COLO668 (cell line): Measurements from ENCODE around the gene MAD1L1.

ENCODE experiments used
- DNase-seq: peaks from one replicate; lab custom pipeline; 2025; ENCODE audit not compliant: unreplicated experiment; lab: John Stamatoyannopoulos, UW

Gene MAD1L1

DNA sequence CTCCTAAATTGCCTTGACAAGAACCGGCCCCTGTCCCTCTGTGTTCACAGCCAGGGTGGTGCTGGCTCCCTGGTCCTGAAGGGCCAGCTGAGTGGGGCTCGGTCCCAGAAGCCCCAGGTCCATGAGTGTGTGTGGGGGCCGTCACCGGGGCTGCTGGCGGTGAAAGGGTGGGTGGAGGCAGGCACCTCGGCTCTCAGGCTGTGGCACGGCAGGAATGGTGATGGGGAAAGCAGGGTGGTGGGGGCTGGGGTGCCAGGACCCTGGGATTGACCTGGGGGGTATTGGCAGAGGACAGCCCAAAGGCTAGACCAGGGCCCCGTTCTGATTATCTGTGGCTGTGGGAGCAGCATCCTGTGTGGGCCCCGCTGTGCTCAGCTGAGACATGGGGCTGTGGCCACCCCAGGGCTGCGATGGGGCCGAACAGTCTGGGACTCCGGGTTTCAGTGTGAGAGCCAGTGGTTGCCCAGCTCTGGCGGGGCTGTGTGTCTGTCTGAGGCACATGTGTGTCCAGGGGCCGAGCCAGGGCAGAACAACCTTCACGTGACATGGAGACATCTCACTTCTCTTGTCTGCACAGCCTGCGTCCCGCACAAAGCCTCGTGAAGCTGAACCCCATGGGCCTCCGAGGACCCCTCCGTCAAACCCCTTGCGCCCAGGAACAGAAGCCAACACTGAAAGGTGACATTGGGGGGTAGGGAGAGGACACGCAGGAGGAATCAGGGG, 418.5 kb downstream of the MAD1L1 start:
- no peak for DNase-seq

DNA sequence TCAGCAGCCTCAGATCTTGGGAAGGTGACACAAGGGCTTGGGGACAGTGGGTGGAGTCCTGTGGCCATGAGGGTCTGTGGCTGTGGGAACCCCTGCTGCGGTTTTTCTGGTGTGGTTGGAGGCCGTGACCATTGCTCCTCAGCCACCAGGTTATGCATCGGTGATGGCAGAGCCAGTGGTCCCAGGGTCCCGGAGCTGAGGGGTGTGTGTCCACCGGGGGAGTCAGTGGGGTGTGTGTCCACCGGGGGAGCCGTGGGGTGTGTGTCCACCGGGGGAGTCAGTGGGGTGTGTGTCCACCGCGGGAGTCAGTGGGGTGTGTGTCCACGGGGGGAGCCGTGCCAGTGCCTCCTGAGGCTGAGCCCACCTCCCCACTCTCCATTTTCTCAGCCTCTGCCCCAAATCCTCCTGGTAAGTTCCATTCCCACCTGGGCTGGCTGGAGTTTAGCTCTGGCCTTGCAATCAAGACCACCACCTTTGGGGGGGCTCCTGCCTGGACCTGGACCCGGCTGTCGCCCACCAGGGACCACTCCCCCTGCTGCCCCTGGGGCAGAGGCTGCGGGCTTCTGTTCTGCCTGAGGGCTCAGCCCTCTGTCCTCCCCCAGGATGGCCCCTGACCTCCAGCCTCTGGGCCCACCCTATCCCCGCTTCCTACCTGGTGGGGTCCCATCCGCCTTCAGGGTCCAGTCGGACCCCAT, 419.2 kb downstream of the MAD1L1 start:
- no peak for DNase-seq

DNA sequence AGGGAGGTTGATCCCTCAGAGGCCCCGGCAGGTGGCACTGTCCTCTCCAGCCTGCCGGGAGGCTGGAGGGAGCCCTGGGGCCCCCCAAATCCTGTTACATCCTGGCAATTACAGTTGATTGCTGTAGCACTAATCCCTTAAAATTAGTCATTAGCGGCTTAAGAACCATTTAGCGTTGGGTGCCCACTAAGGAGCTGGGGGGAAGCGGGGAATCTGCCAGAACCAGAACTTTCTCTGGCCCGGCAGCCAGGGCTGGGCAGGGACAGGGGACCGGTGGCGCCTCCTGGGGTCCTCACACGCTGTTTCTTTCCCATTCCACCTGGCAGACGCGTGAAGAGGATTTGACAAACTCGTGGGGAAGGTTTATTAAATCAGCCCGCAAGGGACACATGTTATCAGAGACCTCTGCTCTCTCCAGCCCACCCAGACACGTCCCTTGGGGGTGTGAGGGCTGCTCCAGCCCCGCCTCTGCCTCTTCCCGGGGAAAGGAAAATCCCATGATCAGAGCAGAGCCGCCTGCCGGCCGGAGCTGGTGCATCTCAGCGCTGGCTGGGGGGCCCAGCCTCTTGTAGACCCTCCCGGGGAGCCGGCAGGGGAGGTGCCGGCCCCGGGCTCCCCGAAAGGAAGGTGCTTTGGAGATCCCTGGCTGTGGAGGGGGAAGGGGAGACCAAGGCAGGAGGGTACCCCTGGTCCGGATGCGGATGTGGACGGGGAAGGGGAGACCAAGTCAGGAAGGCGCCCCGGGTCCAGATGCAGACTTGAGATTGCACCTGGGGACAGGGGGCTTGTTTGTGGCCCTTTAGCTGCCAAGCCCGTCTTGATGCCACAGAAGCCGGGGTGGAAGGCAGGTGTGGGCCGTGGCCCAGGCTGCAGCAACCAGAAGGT, 420.0 kb downstream of the MAD1L1 start:
- peak; percentile 52 for DNase-seq

DNA sequence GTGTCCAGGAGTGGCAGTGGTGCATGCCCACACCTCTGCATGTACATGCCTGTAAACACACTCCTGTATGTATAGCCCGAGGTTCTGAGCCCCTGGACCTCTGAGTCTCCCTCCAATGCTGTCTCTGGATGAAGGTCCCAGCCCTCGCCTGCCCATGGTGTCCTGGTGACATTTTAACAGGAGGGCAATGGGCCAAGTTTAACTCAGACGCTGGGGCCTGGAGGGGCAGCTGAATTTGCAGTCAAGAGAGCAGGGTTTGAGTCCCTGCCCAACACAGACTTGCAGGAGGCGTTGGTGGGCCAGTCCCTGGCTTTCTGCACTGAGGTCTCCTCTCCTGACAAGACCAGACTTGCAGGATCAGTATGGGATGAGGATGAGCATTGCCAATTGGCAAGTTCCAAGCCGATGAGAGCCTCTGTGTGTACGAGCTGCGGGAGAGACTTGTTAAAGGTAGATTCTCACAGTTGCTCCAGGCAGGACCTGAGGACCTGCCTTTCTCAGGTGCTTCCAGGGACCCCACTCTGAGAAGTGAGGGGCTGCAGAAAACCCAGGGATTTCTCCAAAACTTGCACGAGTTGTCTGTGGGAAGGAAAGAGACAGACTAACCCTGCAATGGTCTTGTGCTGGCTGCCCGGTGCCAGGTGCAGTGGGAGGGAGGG, 420.8 kb downstream of the MAD1L1 start:
- no peak for DNase-seq

DNA sequence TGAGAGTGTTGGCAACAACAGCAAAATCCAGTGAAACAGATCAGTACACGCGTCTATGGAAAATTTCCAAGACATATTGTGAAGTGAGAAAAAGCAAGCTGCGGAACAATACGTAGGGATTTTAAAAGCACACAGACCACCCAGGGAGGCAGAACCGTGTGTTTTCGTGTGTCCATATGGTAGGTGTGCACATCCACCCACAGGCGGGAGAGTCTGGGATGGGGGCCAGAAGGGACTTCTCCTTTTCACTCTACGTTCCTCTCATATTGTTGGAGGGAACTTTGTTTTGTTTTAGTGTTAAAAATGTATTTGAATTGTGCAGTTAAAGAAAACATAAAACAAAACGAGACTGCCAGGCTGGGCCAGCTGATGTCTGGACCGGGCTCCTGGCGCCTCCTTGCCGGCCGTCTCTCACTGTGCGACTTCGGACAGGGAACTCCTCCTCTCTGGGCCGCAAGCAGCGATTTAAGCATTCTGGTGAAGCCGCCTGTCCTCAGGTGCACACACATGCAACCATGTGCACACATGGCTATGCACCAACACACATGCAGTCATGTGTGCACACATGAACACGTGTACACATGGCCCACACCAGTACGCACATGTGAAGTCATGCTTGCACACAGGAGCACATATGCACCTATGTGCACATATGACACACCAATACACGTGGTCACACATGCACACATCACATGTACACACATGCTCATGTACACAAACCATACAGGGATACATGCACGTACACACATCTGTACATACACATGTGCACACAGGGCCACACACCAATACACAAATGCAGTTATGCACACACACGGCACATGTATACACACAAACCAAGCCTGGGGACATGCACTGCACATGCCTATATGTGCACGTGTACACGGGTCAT, 421.5 kb downstream of the MAD1L1 start:
- no peak for DNase-seq

DNA sequence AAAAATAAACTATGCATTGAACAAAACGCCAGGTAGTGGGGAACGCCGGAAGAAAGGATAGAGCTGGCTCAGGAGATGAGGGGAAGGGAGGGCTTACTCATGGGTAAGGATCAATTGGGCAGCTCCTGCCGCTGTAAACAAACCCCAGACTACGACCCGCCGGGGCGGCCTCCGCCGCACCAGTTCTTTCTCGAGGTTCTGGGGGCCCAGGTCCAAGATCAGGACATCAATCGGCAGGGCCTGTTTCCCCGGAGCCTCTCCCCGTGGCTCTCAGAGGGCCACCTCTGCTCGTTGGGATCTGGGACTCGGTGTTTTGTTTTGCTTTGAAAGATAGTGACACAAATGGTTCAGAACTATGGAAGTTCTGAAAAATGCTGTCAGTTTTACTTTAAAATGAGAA, 422.2 kb downstream of the MAD1L1 start:
- no peak for DNase-seq

DNA sequence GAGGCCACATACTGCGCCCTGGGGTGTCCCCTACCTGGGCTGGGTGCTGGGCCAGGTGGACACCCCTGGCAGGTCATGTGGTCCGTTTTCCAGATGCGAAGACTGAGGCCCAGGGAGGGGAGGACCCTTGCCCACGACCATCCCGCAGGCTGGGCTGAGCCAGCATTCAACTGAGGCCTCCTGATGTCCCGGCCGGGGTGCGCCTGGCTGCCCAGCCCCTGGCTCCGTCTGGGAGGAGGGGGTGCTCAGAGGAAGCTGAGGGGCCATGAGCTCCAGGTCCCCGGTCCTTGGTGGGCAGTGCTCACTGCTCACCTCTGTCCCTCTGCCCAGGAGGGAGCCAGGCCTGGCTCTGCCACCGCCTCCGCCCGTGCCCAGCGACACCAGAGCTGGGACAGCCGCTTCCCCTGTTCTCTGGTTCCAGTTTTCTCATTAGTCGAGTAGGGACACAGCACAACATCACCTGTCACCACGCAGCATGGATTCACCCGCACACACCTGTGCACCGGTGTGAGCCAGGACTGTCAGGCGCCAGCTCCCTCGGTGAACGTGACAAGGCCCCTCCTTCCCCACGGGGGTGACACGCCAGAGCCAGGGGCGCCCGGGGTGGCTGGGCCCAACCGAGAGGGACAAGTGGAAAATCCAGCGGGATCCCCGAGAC, 423.0 kb downstream of the MAD1L1 start:
- DNase-seq, result no peak

DNA sequence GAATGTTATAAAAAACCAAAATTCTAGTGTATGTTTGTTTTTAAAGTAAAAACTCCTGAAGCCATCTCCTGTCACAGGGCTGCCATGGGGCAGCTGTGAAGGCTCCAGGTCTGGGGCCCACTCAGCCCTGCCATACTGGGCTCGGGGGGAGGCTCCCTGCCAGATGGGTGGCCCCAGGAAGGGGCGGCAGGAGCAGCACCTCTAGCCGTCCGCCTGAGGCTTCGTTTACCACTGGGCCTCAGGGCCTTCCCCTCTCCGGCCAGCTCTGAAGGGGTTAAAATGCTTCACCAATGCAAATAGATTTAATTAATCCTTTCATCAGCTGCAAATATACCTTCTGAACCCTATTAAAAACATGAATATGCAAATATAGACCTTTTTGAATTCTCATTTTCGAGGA, 423.7 kb downstream of the MAD1L1 start:
- no peak for DNase-seq

DNA sequence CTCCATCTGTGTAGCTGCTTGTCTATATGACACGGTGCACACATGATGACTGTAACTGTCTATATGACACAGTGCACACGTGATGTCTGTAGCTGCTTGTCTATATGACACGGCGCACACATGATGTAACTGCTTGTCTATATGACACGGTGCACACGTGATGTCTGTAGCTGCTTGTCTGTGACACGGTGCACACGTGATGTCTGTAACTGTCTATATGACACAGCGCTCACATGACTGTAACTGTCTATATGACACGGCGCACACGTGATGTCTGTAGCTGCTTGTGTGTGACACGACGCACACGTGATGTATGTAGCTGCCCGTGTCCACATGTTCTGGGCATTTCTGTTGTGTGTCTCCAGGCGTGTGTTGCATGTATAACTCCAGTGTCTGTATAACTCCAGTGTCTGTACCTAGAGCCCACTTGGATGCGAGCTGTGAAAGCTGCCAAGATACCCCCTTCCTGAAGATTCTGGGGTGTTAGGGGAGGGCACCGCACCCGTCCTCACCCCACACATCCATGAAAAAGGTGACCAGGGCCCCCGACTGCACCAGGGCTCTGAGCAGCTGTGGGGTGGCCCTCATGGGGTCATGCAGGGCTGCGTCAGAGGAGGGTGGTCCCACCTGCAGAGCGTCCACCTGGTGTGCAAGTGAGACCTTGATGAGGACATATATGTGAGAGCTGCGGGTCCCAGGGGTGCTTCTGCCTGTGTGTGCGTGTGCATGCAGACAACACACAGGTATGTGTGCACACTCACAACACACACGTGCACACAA, 424.7 kb downstream of the MAD1L1 start:
- DNase-seq, result no peak

DNA sequence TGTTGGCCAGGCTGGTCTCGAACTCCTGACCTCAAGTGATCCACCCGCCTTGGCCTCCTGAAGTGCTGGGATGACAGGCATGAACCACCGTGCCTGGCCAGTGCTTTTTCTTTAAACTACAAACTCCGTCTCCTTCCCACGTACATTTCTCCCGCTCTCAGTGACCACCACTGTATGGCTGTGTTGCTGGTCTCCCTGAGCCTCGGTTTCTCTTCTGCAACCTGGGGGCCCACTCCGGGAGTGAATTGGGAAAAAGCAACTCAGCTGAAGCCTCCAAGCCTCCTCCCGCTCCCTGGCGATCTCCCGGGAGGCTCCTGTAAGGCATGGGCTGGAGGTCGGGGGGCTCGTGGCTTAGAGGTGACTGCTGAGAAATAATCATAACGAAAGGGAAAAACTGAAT, 426.4 kb downstream of the MAD1L1 start:
- no peak for DNase-seq

DNA sequence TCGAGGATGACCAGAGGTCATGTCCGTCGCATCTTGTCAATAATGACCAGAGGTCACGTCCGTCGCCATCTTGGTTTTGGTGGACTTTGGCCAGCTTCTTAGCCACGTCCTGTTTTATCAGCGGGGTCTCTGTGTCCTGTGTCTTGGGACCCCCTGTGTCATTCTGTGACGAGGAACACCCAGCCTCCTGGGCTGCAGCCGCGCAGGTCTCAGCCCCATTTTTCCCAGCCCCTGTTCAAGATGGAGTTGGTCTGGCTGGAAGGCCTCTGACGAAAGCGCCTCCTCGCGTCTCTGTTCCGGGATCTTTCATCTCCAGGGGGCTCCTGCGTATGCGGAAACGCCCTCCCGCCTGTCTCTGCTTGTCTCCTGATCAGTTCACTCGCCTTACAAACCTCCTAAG, 428.4 kb downstream of the MAD1L1 start:
- DNase-seq, result no peak

DNA sequence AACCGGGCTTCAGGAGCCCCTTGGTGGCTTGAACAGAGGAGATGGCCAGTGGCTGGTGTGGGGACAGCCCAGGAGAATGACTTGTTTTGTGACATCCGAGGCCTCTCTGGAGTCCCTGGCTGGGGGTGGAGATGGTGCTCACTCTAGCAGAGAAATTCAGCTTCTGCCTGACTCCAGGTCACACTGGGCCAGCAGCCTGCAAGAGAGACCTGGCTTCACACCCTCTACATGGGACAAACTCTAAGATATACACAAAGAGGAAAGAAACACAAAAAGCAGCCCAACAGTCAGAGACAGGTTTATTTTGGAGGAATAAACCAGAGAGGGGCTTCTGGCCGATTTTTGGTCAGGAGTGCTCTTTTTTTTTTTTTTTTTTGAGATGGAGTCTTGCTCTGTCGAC, 429.8 kb downstream of the MAD1L1 start:
- no peak for DNase-seq

DNA sequence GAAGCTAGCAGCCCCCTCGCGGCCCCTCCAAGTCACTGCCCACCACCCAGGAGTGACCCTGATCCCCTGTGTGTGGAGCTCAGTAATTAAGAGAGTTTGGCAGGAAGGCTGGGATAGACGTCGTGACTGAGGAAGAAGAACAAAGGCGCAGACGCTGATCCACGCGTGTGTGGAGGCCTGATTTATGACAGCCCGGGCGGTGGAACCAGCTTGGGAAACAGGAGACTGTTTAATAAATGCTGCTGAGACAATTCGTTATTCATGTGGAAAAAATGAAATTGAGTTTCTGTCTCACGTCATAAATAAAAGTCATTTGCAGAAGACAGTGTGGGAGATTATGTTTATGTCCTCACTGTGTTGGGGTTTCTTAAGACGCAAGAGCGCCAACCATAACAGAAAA, 431.8 kb downstream of the MAD1L1 start:
- no peak for DNase-seq

DNA sequence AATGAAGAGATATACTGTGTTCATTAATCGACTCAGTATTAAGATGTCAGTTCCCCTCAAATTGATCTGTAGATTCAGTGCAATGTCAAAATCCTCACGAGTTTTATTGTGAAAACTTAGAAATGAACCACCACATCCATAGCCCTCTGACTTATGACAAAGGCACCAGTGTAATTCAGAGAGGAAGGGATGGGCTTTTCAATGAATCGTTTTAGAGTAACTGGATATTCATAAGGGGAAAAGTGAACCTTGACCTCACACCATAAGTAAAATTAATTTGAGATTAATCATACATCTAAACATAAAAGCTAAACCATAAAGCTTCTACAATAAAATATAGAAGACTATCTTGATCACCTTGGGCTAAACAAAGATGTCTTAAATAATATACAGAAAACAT, 434.6 kb downstream of the MAD1L1 start:
- DNase-seq, result no peak

DNA sequence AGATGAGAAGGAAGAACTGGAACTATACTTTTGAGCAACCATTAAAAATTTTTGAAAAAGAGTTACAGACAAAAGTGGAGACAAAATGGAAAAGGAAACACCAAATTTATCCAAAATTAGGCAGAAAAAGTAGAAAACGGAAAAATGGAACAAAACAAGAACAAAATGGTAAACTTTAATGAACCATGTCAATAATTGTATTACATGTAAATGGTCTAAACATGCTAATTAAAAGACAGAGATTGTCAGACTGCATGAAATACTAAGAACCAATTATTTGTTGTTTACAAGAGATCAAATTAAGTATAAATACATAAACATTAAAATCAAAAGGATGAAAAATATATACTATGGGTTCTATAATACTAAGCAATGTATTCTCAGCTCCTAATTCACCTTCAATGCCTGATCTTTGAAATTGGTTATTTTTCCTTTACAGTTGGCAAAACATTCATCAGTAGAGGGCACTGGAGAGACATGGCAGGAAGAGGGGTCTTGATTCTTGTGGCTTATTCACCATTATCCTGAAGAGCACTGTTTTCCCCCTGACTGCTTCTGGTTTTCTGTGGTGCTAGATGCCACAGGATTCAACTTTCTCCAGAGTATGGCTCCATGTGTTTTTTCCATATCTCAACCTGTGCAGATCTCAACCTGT, 437.7 kb downstream of the MAD1L1 start:
- no peak for DNase-seq

DNA sequence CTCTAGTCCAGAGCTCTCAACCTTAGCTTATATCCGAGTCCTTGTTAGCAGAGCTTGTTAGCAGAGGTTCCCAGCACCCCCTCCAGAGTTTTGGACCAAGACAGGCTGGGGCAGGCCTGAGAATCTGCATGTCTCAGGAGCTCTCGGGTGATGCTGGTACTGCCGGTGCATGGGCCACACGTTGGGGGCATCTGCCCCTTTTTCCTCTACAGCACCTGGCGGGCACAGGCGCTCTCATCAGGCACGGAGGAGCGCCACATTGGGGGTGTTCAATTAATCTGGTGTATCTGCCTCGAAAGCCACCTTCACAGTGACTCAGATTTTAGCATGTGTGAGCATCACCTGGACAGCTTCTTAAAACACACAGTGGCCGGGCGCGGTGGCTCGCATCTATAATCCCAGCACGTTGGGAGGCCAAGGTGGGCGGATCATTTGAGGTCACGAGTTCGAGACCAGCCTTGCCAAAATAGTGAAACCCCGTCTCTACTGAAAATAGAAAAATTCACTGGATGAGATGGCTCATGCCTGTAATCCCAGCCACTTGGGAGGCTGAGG, 445.0 kb downstream of the MAD1L1 start:
- no peak for DNase-seq

DNA sequence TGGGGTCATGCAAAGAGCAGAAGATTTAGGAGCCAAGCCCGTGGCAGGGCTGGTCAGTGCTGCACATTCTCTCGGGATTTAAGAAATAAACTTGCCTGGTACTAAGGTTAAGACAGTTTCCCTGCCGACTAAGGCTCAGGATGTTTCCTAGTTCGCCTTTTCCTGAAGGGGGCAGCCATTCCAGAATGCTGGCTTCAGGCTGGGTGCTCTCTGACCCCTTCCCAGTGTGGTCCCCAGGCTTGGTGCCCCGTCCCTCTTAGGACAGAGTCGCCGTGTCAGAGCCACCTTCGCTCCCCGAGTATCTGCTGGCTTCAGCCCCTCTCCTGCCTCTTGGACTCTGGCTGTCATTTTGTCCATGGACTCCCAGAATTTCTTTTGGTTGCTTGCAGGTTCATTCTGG, 445.5 kb downstream of the MAD1L1 start:
- no peak for DNase-seq

DNA sequence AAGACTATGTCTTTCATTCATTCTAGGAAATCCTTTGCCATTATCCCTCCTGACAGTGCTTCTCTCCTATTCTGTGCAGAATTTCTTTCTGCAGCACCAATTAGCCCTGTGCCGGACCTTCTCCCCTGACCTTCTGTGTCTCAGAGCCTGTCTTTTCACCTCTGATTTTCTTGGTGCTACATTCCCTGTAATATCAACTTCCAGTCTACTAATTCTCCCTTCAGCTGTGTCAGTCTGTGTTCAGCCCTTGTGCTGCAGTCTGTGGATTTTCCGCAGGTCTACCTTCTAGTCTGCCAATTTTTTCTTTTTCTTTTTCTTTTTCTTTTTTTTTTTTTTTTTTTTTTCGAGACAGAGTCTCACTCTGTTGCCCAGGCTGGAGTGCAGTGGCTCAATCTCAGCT, 446.9 kb downstream of the MAD1L1 start:
- DNase-seq, result no peak
